ENCODE data around the gene ACAA2. TPM values are rescaled to one million over a fixed set of nuclear protein-coding genes. Genes with fewer than 3 reads are reported as not detected.
"Not testable (repeated sequence)": the region's sequence is repeated elsewhere in the genome, so short reads cannot be mapped to it uniquely, and the experiment has no call there.

The ACAA2 gene
- total RNA-seq, 2 donors from 2014 or later: 19.9 to 37.0 TPM

GRCh38 chr18:49804096-49804495 lies 9.2 kb downstream of the ACAA2 start:
- WGBS: 95% methylated on average over 5 of the region's 5 CpGs

GRCh38 chr18:49802623-49803022 lies 10.7 kb downstream of the ACAA2 start:
- intact Hi-C loops (cut with DNase I): no loop called here
- Histone ChIP-seq H3K27me3 (replicated peaks; ENCODE audit: insufficient read depth) (no peaks in the 10 kb centered on the region), H3K9me3 (no peaks in the 10 kb centered on the region), H3K27ac (no peak overlapping the region), H3K4me1 (replicated peaks) (no peaks in the 10 kb centered on the region), H3K4me3 (no peak overlapping the region), H3K36me3 (no peaks in the 10 kb centered on the region)
- TF ChIP-seq POLR2A (IDR thresholded peaks at IDR 0.05) (no peak), CTCF (IDR thresholded peaks at IDR 0.05) (no peak), POLR2AphosphoS5 (IDR thresholded peaks at IDR 0.05) (no peak)
- WGBS: 95% methylated on average over 4 of the region's 4 CpGs
- DNase-seq (ENCODE audit: low spot score): no peak

More at GRCh38 chr18:49804096-49804495, 9.2 kb downstream of the ACAA2 start:
- H3K9me3 ChIP-seq: no peaks in the 10 kb centered on the region
- no peaks in the 10 kb centered on the region for H3K4me1 ChIP-seq (replicated peaks)
- no peak overlapping the region for H3K27ac ChIP-seq
- H3K4me3 ChIP-seq: no peak overlapping the region
- no peaks in the 10 kb centered on the region for H3K36me3 ChIP-seq
- H3K27me3 ChIP-seq (replicated peaks; ENCODE audit: insufficient read depth): no peaks in the 10 kb centered on the region
- no peak for DNase-seq (ENCODE audit: low spot score)
- intact Hi-C loops (cut with DNase I): no loop called here
- TF ChIP-seq POLR2A (IDR thresholded peaks at IDR 0.05) (no peak), CTCF (IDR thresholded peaks at IDR 0.05) (no peak), POLR2AphosphoS5 (IDR thresholded peaks at IDR 0.05) (no peak)

- intact Hi-C loops (cut with DNase I); H3K27me3 ChIP-seq (replicated peaks; ENCODE audit: insufficient read depth); H3K9me3 ChIP-seq; H3K4me3 ChIP-seq; H3K27ac ChIP-seq; H3K4me1 ChIP-seq (replicated peaks); DNase-seq (ENCODE audit: low spot score); H3K36me3 ChIP-seq: not testable (repeated sequence)
- WGBS: 99% methylated on average over 5 of the region's 5 CpGs
Measured at GRCh38 chr18:49800491-49800890, 12.8 kb downstream of the ACAA2 start.

GRCh38 chr18:49799806-49800205 lies 13.5 kb downstream of the ACAA2 start:
- H3K4me3 ChIP-seq; H3K4me1 ChIP-seq (replicated peaks); H3K9me3 ChIP-seq; H3K27me3 ChIP-seq (replicated peaks; ENCODE audit: insufficient read depth); DNase-seq (ENCODE audit: low spot score); H3K27ac ChIP-seq; intact Hi-C loops (cut with DNase I); H3K36me3 ChIP-seq: not testable (repeated sequence)
- WGBS: no CpG with 5 or more reads among the region's 29 CpGs

GRCh38 chr18:49798001-49798400 lies 15.3 kb downstream of the ACAA2 start:
- H3K27ac ChIP-seq: no peak overlapping the region
- no peaks in the 10 kb centered on the region for H3K9me3 ChIP-seq
- DNase-seq (ENCODE audit: low spot score): no peak
- no peaks in the 10 kb centered on the region for H3K4me1 ChIP-seq (replicated peaks)
- no peak overlapping the region for H3K4me3 ChIP-seq
- intact Hi-C loops (cut with DNase I): no loop called here
- TF ChIP-seq POLR2AphosphoS5 (IDR thresholded peaks at IDR 0.05): no peak
- TF ChIP-seq POLR2A (IDR thresholded peaks at IDR 0.05): no peak
- no peaks in the 10 kb centered on the region for H3K27me3 ChIP-seq (replicated peaks; ENCODE audit: insufficient read depth)
- 96% methylated on average over 4 of the region's 4 CpGs for WGBS
- no peaks in the 10 kb centered on the region for H3K36me3 ChIP-seq

- H3K27ac ChIP-seq: no peak overlapping the region
- WGBS: 36% methylated on average over 7 of the region's 7 CpGs
- H3K27me3 ChIP-seq (replicated peaks; ENCODE audit: insufficient read depth): no peaks in the 10 kb centered on the region
- H3K9me3 ChIP-seq: no peaks in the 10 kb centered on the region
- no peaks in the 10 kb centered on the region for H3K4me1 ChIP-seq (replicated peaks)
- TF ChIP-seq POLR2AphosphoS5 (IDR thresholded peaks at IDR 0.05) (no peak), CTCF (IDR thresholded peaks at IDR 0.05) (no peak), POLR2A (IDR thresholded peaks at IDR 0.05) (no peak)
- H3K4me3 ChIP-seq: no peak overlapping the region
- no peaks in the 10 kb centered on the region for H3K36me3 ChIP-seq
- no peak for DNase-seq (ENCODE audit: low spot score)
- intact Hi-C loops (cut with DNase I): no loop called here
Measured at GRCh38 chr18:49795612-49796552, 17.5 kb downstream of the ACAA2 start.

Data from prostate gland (tissue), 2 donors.